Nephron (organoid): ENCODE measurements around the gene HMX3.
A peak's percentile ranks its signal among the peaks of the same experiment; 100 is the strongest.

Source experiments
- H3K27ac Mint-ChIP-seq, 3 experiments: 2 replicates each; pipeline ENCODE4 v1.8.0; 2020; ENCODE audit warnings: mixed read lengths in 3 of 3, mild to moderate bottlenecking in 2 of 3, moderate library complexity in 1 of 3
- H3K27me3 Mint-ChIP-seq: 2 replicates; pipeline ENCODE4 v1.8.0; 2021; ENCODE audit warnings: low read depth, mild to moderate bottlenecking, moderate library complexity, mixed read lengths
- H3K36me3 Mint-ChIP-seq: 2 replicates; pipeline ENCODE4 v1.8.0; 2020; ENCODE audit warnings: low read depth, mixed read lengths
- H3K4me1 Mint-ChIP-seq: 2 replicates; pipeline ENCODE4 v1.8.0; 2020; ENCODE audit warnings: mixed read lengths
- H3K4me3 Mint-ChIP-seq, 3 experiments: 2 replicates each; pipeline ENCODE4 v1.8.0; 2020; ENCODE audit warnings: mild to moderate bottlenecking in 3 of 3, mixed read lengths in 3 of 3, moderate library complexity in 2 of 3
- H3K9me3 Mint-ChIP-seq: 2 replicates; pipeline ENCODE4 v1.8.0; 2020; ENCODE audit warnings: mixed read lengths
- CTCF ChIP-seq, 3 experiments: fragments of 200-600 bp; sonication (generic); IDR thresholded peaks; one replicate each; pipeline ENCODE4 v1.5.0; 2021; ENCODE audit warnings: antibody characterized with exemption in 3 of 3; ENCODE audit not compliant: unreplicated experiment in 3 of 3

HMX3 gene

GRCh38 chr10:123148414-123149161 is 12.8 kb downstream of the HMX3 start:
- H3K27me3 Mint-ChIP-seq = peaks cover 98% of the 10 kb centered on the region
- no peaks in the 10 kb centered on the region for H3K36me3 Mint-ChIP-seq
- no peak for TF ChIP-seq CTCF (IDR thresholded peaks at IDR 0.05; ENCODE audit: unreplicated experiment in 3 of 3)
- no peaks in the 10 kb centered on the region for H3K9me3 Mint-ChIP-seq
- H3K27ac Mint-ChIP-seq = no peak overlapping the region
- peaks cover 26% of the 10 kb centered on the region for H3K4me1 Mint-ChIP-seq
- peak overlapping the region; percentile 13 to 54 (median 16) for H3K4me3 Mint-ChIP-seq

- Mint-ChIP-seq H3K27ac (no peak overlapping the region), H3K4me3 (peak overlapping the region; percentile 13 to 54 (median 37)), H3K4me1 (peaks cover 26% of the 10 kb centered on the region), H3K9me3 (no peaks in the 10 kb centered on the region), H3K27me3 (peaks cover 98% of the 10 kb centered on the region), H3K36me3 (peaks cover 1% of the 10 kb centered on the region)
- TF ChIP-seq CTCF (IDR thresholded peaks at IDR 0.05; ENCODE audit: unreplicated experiment in 3 of 3) = no peak
Observed at GRCh38 chr10:123149162-123149567, 13.4 kb downstream of the HMX3 start.

GRCh38 chr10:123149568-123150270 is 13.9 kb downstream of the HMX3 start:
- H3K27me3 Mint-ChIP-seq = peaks cover 94% of the 10 kb centered on the region
- H3K9me3 Mint-ChIP-seq = no peaks in the 10 kb centered on the region
- no peak for TF ChIP-seq CTCF (IDR thresholded peaks at IDR 0.05; ENCODE audit: unreplicated experiment in 3 of 3)
- H3K4me3 Mint-ChIP-seq = peak overlapping the region; percentile 58 to 82 (median 75)
- H3K27ac Mint-ChIP-seq = no peak overlapping the region
- H3K36me3 Mint-ChIP-seq = peaks cover 3% of the 10 kb centered on the region
- H3K4me1 Mint-ChIP-seq = peaks cover 26% of the 10 kb centered on the region

- Mint-ChIP-seq H3K27me3 (peaks cover 87% of the 10 kb centered on the region), H3K4me1 (peaks cover 24% of the 10 kb centered on the region), H3K9me3 (no peaks in the 10 kb centered on the region), H3K27ac (no peak overlapping the region), H3K4me3 (peak overlapping the region; percentile 58 to 82 (median 75)), H3K36me3 (peaks cover 5% of the 10 kb centered on the region)
- TF ChIP-seq CTCF (IDR thresholded peaks at IDR 0.05; ENCODE audit: unreplicated experiment in 3 of 3) = no peak
Observed at GRCh38 chr10:123150271-123150985, 14.7 kb downstream of the HMX3 start.

- H3K36me3 Mint-ChIP-seq = peaks cover 9% of the 10 kb centered on the region
Observed at GRCh38 chr10:123150986-123151736, 15.4 kb downstream of the HMX3 start.

More at GRCh38 chr10:123150986-123151736, 15.4 kb downstream of the HMX3 start:
- H3K27ac Mint-ChIP-seq = no peak overlapping the region
- peaks cover 29% of the 10 kb centered on the region for H3K4me1 Mint-ChIP-seq
- TF ChIP-seq CTCF (IDR thresholded peaks at IDR 0.05; ENCODE audit: unreplicated experiment in 3 of 3) = no peak
- peak overlapping the region; percentile 13 to 46 (median 34) for H3K4me3 Mint-ChIP-seq
- H3K9me3 Mint-ChIP-seq = no peaks in the 10 kb centered on the region
- peaks cover 80% of the 10 kb centered on the region for H3K27me3 Mint-ChIP-seq
